HFFc6 (cell line): Measurements from ENCODE around the gene STIM2. TPM values are rescaled to one million over a fixed set of nuclear protein-coding genes. Genes with fewer than 3 reads are reported as not detected.

Source experiments
- DNase-seq: peaks from one replicate; pipeline ENCODE4 v3.0.0-alpha.2; 2018
- H3K27ac Mint-ChIP-seq: 2 replicates; pipeline ENCODE4 v1.8.0; 2020; ENCODE audit warnings: mild to moderate bottlenecking, mixed read lengths
- H3K27me3 Mint-ChIP-seq: 2 replicates; pipeline ENCODE4 v1.8.0; 2021; ENCODE audit warnings: mild to moderate bottlenecking, moderate library complexity, mixed read lengths; ENCODE audit not compliant: insufficient read depth
- H3K36me3 Mint-ChIP-seq: 2 replicates; pipeline ENCODE4 v1.8.0; 2021; ENCODE audit warnings: low read depth, mixed read lengths
- H3K4me1 Mint-ChIP-seq: 2 replicates; pipeline ENCODE4 v1.8.0; 2020; ENCODE audit warnings: low read depth, mixed read lengths
- H3K4me3 Mint-ChIP-seq: 2 replicates; pipeline ENCODE4 v1.8.0; 2020; ENCODE audit warnings: mild to moderate bottlenecking, moderate library complexity, mixed read lengths
- H3K9me3 Mint-ChIP-seq: 2 replicates; pipeline ENCODE4 v1.8.0; 2020; ENCODE audit warnings: mild to moderate bottlenecking, mixed read lengths
- total RNA-seq, 6 experiments: library from RNA; stranded (reverse); fragmentation: NEBNext Ultra II Directional; extraction: Animal tissue kit (Norgen Biotek cat#: 25700); gene quantifications; 2 replicates in 1 of 6; 3 replicates in 5 of 6; pipeline ENCODE4 v1.2.3, GENCODE V29; 2021
- TF ChIP-seq, protein P1 (sequence below): fragments of 200-600 bp; sonication (generic); IDR thresholded peaks from 2 replicates; pipeline ENCODE4 v1.5.0; 2021; ENCODE audit warnings: antibody characterized with exemption, mild to moderate bottlenecking

Gene STIM2
- total RNA-seq, 6 experiments from 2014 or later: 13.7 to 17.1 (median 16.0) TPM

GRCh38 chr4:26993967-26994366 is 133.3 kb downstream of the STIM2 start:
- Mint-ChIP-seq H3K4me1 (no peaks in the 10 kb centered on the region), H3K27me3 (no peaks in the 10 kb centered on the region)

DNA sequence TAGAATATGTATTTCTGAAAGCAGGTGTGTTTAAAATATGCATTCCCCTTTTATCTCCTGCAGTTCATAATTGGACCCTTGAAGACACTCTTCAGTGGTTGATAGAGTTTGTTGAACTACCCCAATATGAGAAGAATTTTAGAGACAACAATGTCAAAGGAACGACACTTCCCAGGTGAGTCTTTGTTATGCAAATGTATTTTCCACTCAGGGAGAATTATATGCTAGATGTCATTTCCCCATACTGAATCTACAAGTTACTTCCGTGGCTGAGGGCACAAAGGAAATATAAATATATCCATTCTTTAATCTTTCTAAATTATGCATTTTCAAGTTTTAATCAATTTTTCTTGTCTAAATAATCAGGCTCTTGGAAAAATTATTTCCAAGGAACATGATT is 134.7 kb downstream of the STIM2 start:
- H3K9me3 Mint-ChIP-seq: no peaks in the 10 kb centered on the region
- H3K27ac Mint-ChIP-seq: no peak overlapping the region
- no peaks in the 10 kb centered on the region for H3K4me1 Mint-ChIP-seq
- no peaks in the 10 kb centered on the region for H3K36me3 Mint-ChIP-seq
- no peak for DNase-seq
- TF ChIP-seq, protein P1, sequence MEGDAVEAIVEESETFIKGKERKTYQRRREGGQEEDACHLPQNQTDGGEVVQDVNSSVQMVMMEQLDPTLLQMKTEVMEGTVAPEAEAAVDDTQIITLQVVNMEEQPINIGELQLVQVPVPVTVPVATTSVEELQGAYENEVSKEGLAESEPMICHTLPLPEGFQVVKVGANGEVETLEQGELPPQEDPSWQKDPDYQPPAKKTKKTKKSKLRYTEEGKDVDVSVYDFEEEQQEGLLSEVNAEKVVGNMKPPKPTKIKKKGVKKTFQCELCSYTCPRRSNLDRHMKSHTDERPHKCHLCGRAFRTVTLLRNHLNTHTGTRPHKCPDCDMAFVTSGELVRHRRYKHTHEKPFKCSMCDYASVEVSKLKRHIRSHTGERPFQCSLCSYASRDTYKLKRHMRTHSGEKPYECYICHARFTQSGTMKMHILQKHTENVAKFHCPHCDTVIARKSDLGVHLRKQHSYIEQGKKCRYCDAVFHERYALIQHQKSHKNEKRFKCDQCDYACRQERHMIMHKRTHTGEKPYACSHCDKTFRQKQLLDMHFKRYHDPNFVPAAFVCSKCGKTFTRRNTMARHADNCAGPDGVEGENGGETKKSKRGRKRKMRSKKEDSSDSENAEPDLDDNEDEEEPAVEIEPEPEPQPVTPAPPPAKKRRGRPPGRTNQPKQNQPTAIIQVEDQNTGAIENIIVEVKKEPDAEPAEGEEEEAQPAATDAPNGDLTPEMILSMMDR: no peak
- no peaks in the 10 kb centered on the region for H3K27me3 Mint-ChIP-seq
- H3K4me3 Mint-ChIP-seq: no peak overlapping the region

More at GRCh38 chr4:26993967-26994366, 133.3 kb downstream of the STIM2 start:
- DNase-seq: no peak
- Mint-ChIP-seq H3K27ac (no peak overlapping the region), H3K4me3 (no peak overlapping the region), H3K36me3 (no peaks in the 10 kb centered on the region), H3K9me3 (no peaks in the 10 kb centered on the region)
- TF ChIP-seq, protein P1: no peak

DNA sequence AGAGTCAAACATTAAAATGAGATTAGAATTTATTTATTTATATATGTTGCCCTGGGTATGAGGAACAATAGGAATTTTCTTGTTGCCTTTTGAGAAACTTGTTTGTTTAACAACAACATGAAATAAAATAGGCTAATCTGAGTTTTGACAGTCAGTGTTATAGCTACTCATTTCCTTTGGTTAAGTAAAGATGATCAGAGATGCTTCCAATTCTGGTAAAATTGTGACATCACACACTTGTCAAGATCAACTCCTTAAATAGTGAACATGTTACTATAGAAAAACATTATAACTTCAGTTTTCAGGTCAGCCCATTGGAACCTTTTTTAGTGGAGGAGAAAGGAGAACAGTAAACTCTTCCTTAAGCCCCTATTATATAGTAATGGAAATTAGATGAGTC is 136.1 kb downstream of the STIM2 start:
- TF ChIP-seq, protein P1: no peak
- no peak overlapping the region for H3K4me3 Mint-ChIP-seq
- H3K27me3 Mint-ChIP-seq: no peaks in the 10 kb centered on the region
- no peaks in the 10 kb centered on the region for H3K36me3 Mint-ChIP-seq
- DNase-seq: no peak
- no peak overlapping the region for H3K27ac Mint-ChIP-seq
- H3K9me3 Mint-ChIP-seq: no peaks in the 10 kb centered on the region
- H3K4me1 Mint-ChIP-seq: no peaks in the 10 kb centered on the region

DNA sequence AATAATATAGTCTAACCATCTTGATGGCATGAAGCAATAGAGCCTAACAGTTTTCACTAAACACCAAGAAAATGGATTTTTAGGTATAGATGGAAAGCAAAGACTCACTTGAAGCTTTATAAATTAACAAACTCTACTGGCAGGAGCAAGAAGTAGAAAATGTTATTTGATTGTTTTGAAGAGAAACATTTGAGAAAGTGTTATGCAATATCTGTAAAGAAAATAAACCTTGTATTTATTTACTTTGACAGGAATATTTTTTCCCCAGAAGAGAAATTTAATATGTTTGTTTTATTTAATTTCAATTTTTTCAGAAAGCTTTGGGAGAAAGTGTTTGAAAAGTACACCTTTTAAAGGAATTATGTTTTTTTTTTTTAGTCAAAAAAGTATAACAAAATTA is 139.0 kb downstream of the STIM2 start:
- H3K4me3 Mint-ChIP-seq: no peak overlapping the region
- peaks cover 21% of the 10 kb centered on the region for H3K4me1 Mint-ChIP-seq
- no peak for DNase-seq
- no peaks in the 10 kb centered on the region for H3K27me3 Mint-ChIP-seq
- H3K27ac Mint-ChIP-seq: no peak overlapping the region
- H3K9me3 Mint-ChIP-seq: no peaks in the 10 kb centered on the region
- TF ChIP-seq, protein P1: no peak
- H3K36me3 Mint-ChIP-seq: no peaks in the 10 kb centered on the region

GRCh38 chr4:27000122-27000521 is 139.5 kb downstream of the STIM2 start:
- TF ChIP-seq, protein P1: no peak

DNA sequence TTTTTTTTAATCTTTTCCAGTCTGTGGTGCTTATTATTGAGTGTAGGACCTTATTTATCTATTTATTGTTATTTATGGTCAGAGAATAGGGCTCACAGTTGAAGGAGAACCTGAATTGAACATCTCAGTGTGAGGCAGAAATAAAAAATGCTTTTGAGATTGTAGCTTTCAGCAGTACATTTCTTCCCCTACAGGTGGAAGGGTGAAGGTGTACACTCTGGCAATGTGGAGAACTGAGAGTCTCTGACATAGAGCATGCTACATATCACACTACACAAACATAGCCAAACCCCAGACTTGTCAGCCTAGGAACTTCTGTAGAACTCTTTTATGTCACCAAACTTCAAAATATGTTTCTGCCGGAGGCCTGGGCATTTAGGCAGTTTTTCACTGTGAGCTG is 140.2 kb downstream of the STIM2 start:
- H3K4me3 Mint-ChIP-seq: no peak overlapping the region
- TF ChIP-seq, protein P1: peak; percentile 45
- H3K27me3 Mint-ChIP-seq: no peaks in the 10 kb centered on the region
- no peaks in the 10 kb centered on the region for H3K36me3 Mint-ChIP-seq
- peaks cover 33% of the 10 kb centered on the region for H3K4me1 Mint-ChIP-seq
- no peaks in the 10 kb centered on the region for H3K9me3 Mint-ChIP-seq
- no peak overlapping the region for H3K27ac Mint-ChIP-seq
- no peak for DNase-seq

More at GRCh38 chr4:27000122-27000521, 139.5 kb downstream of the STIM2 start:
- no peak for DNase-seq
- Mint-ChIP-seq H3K4me1 (peaks cover 26% of the 10 kb centered on the region), H3K27ac (no peak overlapping the region), H3K4me3 (no peak overlapping the region), H3K27me3 (no peaks in the 10 kb centered on the region), H3K36me3 (no peaks in the 10 kb centered on the region), H3K9me3 (no peaks in the 10 kb centered on the region)
